Spleen (tissue), 7 donors: ENCODE data around the gene PIK3C2G.

Experiments
- CTCF ChIP-seq, 11 experiments: fragments of 200-600 bp in 7 of 11; fragments of 450-650 bp in 4 of 11; sonication (generic) in 4 of 11; IDR thresholded peaks in 8 of 11; conservative IDR thresholded peaks in 3 of 11; 1 replicate in 7 of 11; 2 replicates in 4 of 11; pipeline versions ENCODE4 v1.4.0 to v1.8.0; 2016 to 2021; ENCODE audit warnings: antibody characterized with exemption in 11 of 11, inconsistent platforms in 4 of 11, mild to moderate bottlenecking in 1 of 11
- POLR2A ChIP-seq, 3 donors: fragments of 450-650 bp; IDR thresholded peaks; one replicate each; pipeline ENCODE4 v1.5.1; 2017; ENCODE audit warnings: antibody characterized with exemption in 3 of 3, mild to moderate bottlenecking in 1 of 3
- POLR2AphosphoS5 ChIP-seq, 3 donors: sonication (generic); formaldehyde crosslinking; IDR thresholded peaks; one replicate each; pipeline ENCODE4 v1.5.1; 2017; ENCODE audit warnings: antibody characterized with exemption in 3 of 3
- donor health status: DM: no; HTN: no; CAD: no; lungs with moderate emphysema.
- donor health status: DM: no; HTN: no; CAD: no.
- donor health status: DM: no; HTN: no; CAD: no.

GRCh38 chr12:18551701-18552100 is 290.4 kb downstream of the PIK3C2G start:
- TF ChIP-seq CTCF (IDR thresholded peaks at IDR 0.05 in 8 of 11, conservative IDR thresholded peaks at IDR 0.05 in 3 of 11) = no peak
- TF ChIP-seq POLR2A (IDR thresholded peaks at IDR 0.05) = no peak
- no peak for TF ChIP-seq POLR2AphosphoS5 (IDR thresholded peaks at IDR 0.05)
